ENCODE measurements around the gene VPS13C. TPM values are rescaled to one million over a fixed set of nuclear protein-coding genes. Genes with fewer than 3 reads are reported as not detected.
A peak's percentile ranks its signal among the peaks of the same experiment; 100 is the strongest.

VPS13C gene
- total RNA-seq, 4 donors from 2014 or later: 7.6 to 43.1 (median 18.0) TPM

- no peak overlapping the region for H3K4me3 ChIP-seq
- peaks cover 0 to 18% (median 0%) of the 10 kb centered on the region in 4 donors for H3K27me3 ChIP-seq
- intact Hi-C loops (cut with DNase I): loop anchor here (10.0 kb wide), 1 partner anchor 671 kb away; no protein-coding TSS in a partner anchor
- H3K4me1 ChIP-seq: peaks cover 0 to 5% (median 4%) of the 10 kb centered on the region in 3 donors
- H3K9me3 ChIP-seq: no peaks in the 10 kb centered on the region
- TF ChIP-seq POLR2A (IDR thresholded peaks at IDR 0.05) (no peak), CTCF (IDR thresholded peaks at IDR 0.05) (peak; percentile 74 to 92 (median 84))
- no peak overlapping the region for H3K27ac ChIP-seq
- H3K36me3 ChIP-seq: no peaks in the 10 kb centered on the region
- WGBS, 2 donors: 5 to 10% methylated on average over 7 to 9 of the region's 9 CpGs
- no peak for DNase-seq
Measured at GRCh38 chr15:61835496-61836106, 224.6 kb downstream of the VPS13C start.

DNA sequence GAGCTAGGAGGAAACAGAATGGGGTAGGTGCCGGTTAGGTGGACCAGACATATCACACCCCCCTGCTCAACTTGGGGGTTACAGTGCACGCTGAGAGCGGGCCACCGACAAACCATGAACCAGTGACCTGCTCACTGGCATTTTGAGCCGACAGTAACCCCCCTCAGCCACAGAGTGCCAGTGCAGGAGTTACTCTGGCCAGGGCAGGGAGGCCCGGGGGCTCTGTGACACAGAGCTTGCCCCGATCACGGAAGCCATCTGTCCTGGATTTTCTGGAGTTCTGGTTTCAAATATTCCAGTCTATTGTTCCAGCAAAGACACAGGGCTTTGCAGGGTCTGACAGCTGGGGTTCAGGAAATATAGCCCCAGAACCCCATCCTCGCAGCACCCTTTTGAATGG lies 225.2 kb downstream of the VPS13C start:
- Histone ChIP-seq H3K9me3 (no peaks in the 10 kb centered on the region), H3K27me3 (peaks cover 0 to 15% (median 0%) of the 10 kb centered on the region in 4 donors), H3K4me3 (no peak overlapping the region), H3K4me1 (peaks cover 0 to 5% (median 4%) of the 10 kb centered on the region in 3 donors), H3K36me3 (no peaks in the 10 kb centered on the region), H3K27ac (no peak overlapping the region)
- 68 to 84% methylated on average over 5 to 7 of the region's 9 CpGs for WGBS, 2 donors
- DNase-seq: no peak
- intact Hi-C loops (cut with DNase I): loop anchor here (10.0 kb wide), 1 partner anchor 670 kb away; no protein-coding TSS in a partner anchor
- no peak for TF ChIP-seq POLR2A (IDR thresholded peaks at IDR 0.05)
- no peak for TF ChIP-seq CTCF (IDR thresholded peaks at IDR 0.05)

- whole genome bisulfite sequencing, 2 donors: 29 to 32% methylated on average over 8 to 16 of the region's 16 CpGs
- TF ChIP-seq POLR2A (IDR thresholded peaks at IDR 0.05) (no peak), CTCF (IDR thresholded peaks at IDR 0.05) (peak; percentile 92 to 98 (median 94))
- no peak overlapping the region for H3K27ac ChIP-seq
- H3K9me3 ChIP-seq: no peaks in the 10 kb centered on the region
- H3K4me1 ChIP-seq: peaks cover 0 to 5% (median 4%) of the 10 kb centered on the region in 3 donors
- intact Hi-C loops (cut with DNase I): loop anchor here (10.0 kb wide), 1 partner anchor 669 kb away; no protein-coding TSS in a partner anchor
- H3K27me3 ChIP-seq: peaks cover 0 to 10% (median 0%) of the 10 kb centered on the region in 4 donors
- DNase-seq: no peak
- H3K4me3 ChIP-seq: no peak overlapping the region
- no peaks in the 10 kb centered on the region for H3K36me3 ChIP-seq
Measured at GRCh38 chr15:61834076-61834697, 226.1 kb downstream of the VPS13C start.

- intact Hi-C loops (cut with DNase I): loop anchor here (10.0 kb wide), 1 partner anchor 667 kb away; no protein-coding TSS in a partner anchor
- no peak for DNase-seq
- Histone ChIP-seq H3K27ac (no peak overlapping the region), H3K4me3 (no peak overlapping the region), H3K36me3 (no peaks in the 10 kb centered on the region), H3K4me1 (peaks cover 0 to 5% (median 4%) of the 10 kb centered on the region in 3 donors), H3K9me3 (no peaks in the 10 kb centered on the region), H3K27me3 (peaks cover 0 to 10% (median 0%) of the 10 kb centered on the region in 4 donors)
- 76 to 86% methylated on average over 3 to 6 of the region's 6 CpGs for WGBS, 2 donors
- TF ChIP-seq CTCF (IDR thresholded peaks at IDR 0.05) (no peak), POLR2A (IDR thresholded peaks at IDR 0.05) (no peak)
Measured at GRCh38 chr15:61832223-61832622, 228.0 kb downstream of the VPS13C start.

DNA sequence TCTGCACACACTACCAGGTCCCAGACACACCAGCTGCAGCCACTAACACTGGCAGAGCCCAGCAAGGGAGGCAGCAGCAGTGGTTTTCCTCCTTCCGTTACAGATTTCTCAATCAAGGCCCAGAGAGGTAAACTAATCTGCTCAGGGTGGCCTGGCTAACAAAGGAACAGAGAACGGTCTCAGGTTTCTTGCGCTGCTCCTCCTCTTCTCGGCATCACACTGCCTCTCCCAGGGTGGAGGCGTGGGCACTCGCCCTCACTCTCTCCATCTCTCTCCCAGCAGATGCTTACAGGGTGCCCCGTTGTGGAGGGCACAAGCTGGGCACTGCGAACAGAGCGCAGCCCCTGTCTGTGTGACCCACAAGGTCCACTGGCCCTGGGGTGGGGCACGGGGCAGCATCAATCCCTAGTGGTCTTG lies 228.7 kb downstream of the VPS13C start:
- TF ChIP-seq CTCF (IDR thresholded peaks at IDR 0.05): no peak
- no peak for TF ChIP-seq POLR2A (IDR thresholded peaks at IDR 0.05)
- intact Hi-C loops (cut with DNase I): loop anchor here (10.0 kb wide), 1 partner anchor 667 kb away; no protein-coding TSS in a partner anchor
- Histone ChIP-seq H3K27me3 (peaks cover 0 to 10% (median 0%) of the 10 kb centered on the region in 4 donors), H3K4me1 (peaks cover 0 to 5% (median 4%) of the 10 kb centered on the region in 3 donors), H3K4me3 (no peak overlapping the region), H3K27ac (no peak overlapping the region), H3K9me3 (no peaks in the 10 kb centered on the region), H3K36me3 (no peaks in the 10 kb centered on the region)
- no peak for DNase-seq
- WGBS, 2 donors: 40 to 78% methylated on average over 1 to 6 of the region's 10 CpGs

Data from esophagus squamous epithelium (tissue), 5 donors.